ENCODE measurements around the gene TMEM201.
A peak's percentile ranks its signal among the peaks of the same experiment; 100 is the strongest.
"Not testable (repeated sequence)": the region's sequence is repeated elsewhere in the genome, so short reads cannot be mapped to it uniquely, and the experiment has no call there.

TMEM201 gene

GRCh38 chr1:9588551-9589143 lies at the start of gene TMEM201:
TMEM201 (plus strand) TSS chr1:9588911; CDS start chr1:9588931, 20 bp downstream.
- peak; percentile 98 for DNase-seq (ENCODE audit: low spot score)

- DNase-seq (ENCODE audit: low spot score): peak; percentile 99
Measured at GRCh38 chr1:9539165-9539828, 49.4 kb upstream of the TMEM201 start, which contains the start of gene SLC25A33. SLC25A33 (plus strand) TSS chr1:9539465; CDS start chr1:9539692, 227 bp downstream.

- peak; percentile 75 for DNase-seq (ENCODE audit: low spot score)
Measured at GRCh38 chr1:9539829-9540550, 48.7 kb upstream of the TMEM201 start.

GRCh38 chr1:9542430-9542829 lies 46.3 kb upstream of the TMEM201 start:
- DNase-seq (ENCODE audit: low spot score): no peak

- DNase-seq (ENCODE audit: low spot score): no peak
Measured at GRCh38 chr1:9544926-9545325, 43.8 kb upstream of the TMEM201 start.

GRCh38 chr1:9549955-9550546 lies 38.7 kb upstream of the TMEM201 start:
- DNase-seq (ENCODE audit: low spot score): no peak

GRCh38 chr1:9551984-9552383 lies 36.7 kb upstream of the TMEM201 start:
- DNase-seq (ENCODE audit: low spot score): no peak

- no peak for DNase-seq (ENCODE audit: low spot score)
Measured at GRCh38 chr1:9553736-9554144, 35.0 kb upstream of the TMEM201 start.

GRCh38 chr1:9555942-9556341 lies 32.8 kb upstream of the TMEM201 start:
- no peak for DNase-seq (ENCODE audit: low spot score)

GRCh38 chr1:9557624-9558023 lies 31.1 kb upstream of the TMEM201 start:
- DNase-seq (ENCODE audit: low spot score): no peak

- DNase-seq (ENCODE audit: low spot score): no peak
Measured at GRCh38 chr1:9558271-9558945, 30.3 kb upstream of the TMEM201 start.

- no peak for DNase-seq (ENCODE audit: low spot score)
Measured at GRCh38 chr1:9558946-9559545, 29.7 kb upstream of the TMEM201 start.

- DNase-seq (ENCODE audit: low spot score): no peak
Measured at GRCh38 chr1:9559673-9560072, 29.0 kb upstream of the TMEM201 start.

- not testable (repeated sequence) for DNase-seq (ENCODE audit: low spot score)
Measured at GRCh38 chr1:9560090-9560489, 28.6 kb upstream of the TMEM201 start.

GRCh38 chr1:9561429-9561828 lies 27.3 kb upstream of the TMEM201 start:
- peak; percentile 79 for DNase-seq (ENCODE audit: low spot score)

GRCh38 chr1:9569267-9569666 lies 19.4 kb upstream of the TMEM201 start:
- DNase-seq (ENCODE audit: low spot score): no peak

- not testable (repeated sequence) for DNase-seq (ENCODE audit: low spot score)
Measured at GRCh38 chr1:9570886-9571529, 17.7 kb upstream of the TMEM201 start.

- peak; percentile 46 for DNase-seq (ENCODE audit: low spot score)
Measured at GRCh38 chr1:9573723-9574122, 15.0 kb upstream of the TMEM201 start.

- no peak for DNase-seq (ENCODE audit: low spot score)
Measured at GRCh38 chr1:9575486-9575885, 13.2 kb upstream of the TMEM201 start.

- no peak for DNase-seq (ENCODE audit: low spot score)
Measured at GRCh38 chr1:9576903-9577302, 11.8 kb upstream of the TMEM201 start.

GRCh38 chr1:9577423-9577822 lies 11.3 kb upstream of the TMEM201 start:
- DNase-seq (ENCODE audit: low spot score): no peak
